Fibroblast of villous mesenchyme (primary cell): ENCODE results near the gene STEAP2. TPM values are rescaled to one million over a fixed set of nuclear protein-coding genes. Genes with fewer than 3 reads are reported as not detected.

Experiments used
- DNase-seq: peaks from one replicate; pipeline ENCODE4 v3.0.0-alpha.2; 2010; ENCODE audit warnings: low read depth
- H3K4me3 ChIP-seq: 2 replicates; pipeline ENCODE4 v1.5.1; 2011; ENCODE audit warnings: low read depth, mild to moderate bottlenecking, low read length
- CTCF ChIP-seq: IDR thresholded peaks from 2 replicates; pipeline ENCODE4 v1.5.1; 2012; ENCODE audit warnings: low read depth, mild to moderate bottlenecking, low read length; ENCODE audit not compliant: insufficient read depth
- total RNA-seq: library from RNA; depleted of rRNA; stranded (reverse); fragments of >200 nt; gene quantifications from 2 replicates; pipeline ENCODE4 v1.2.3, GENCODE V29; 2012

The STEAP2 gene
- total RNA-seq, 1 donor = 8.6 TPM

- no peak for TF ChIP-seq CTCF
- DNase-seq = no peak
- no peak overlapping the region for H3K4me3 ChIP-seq
These were observed 11.5 kb downstream of the STEAP2 start for GRCh38 chr7:90222811-90223725.

GRCh38 chr7:90224195-90224594 is 12.7 kb downstream of the STEAP2 start:
- TF ChIP-seq CTCF = no peak
- no peak for DNase-seq
- H3K4me3 ChIP-seq = no peak overlapping the region

GRCh38 chr7:90225181-90225580 is 13.6 kb downstream of the STEAP2 start:
- no peak overlapping the region for H3K4me3 ChIP-seq
- no peak for TF ChIP-seq CTCF
- DNase-seq = no peak

- TF ChIP-seq CTCF = no peak
These were observed 14.1 kb downstream of the STEAP2 start for GRCh38 chr7:90225601-90226000.

GRCh38 chr7:90227259-90227658 is 15.7 kb downstream of the STEAP2 start:
- no peak overlapping the region for H3K4me3 ChIP-seq
- no peak for DNase-seq
- TF ChIP-seq CTCF = no peak

More at GRCh38 chr7:90225601-90226000, 14.1 kb downstream of the STEAP2 start:
- no peak overlapping the region for H3K4me3 ChIP-seq
- no peak for DNase-seq

- H3K4me3 ChIP-seq = no peak overlapping the region
- no peak for DNase-seq
- TF ChIP-seq CTCF = no peak
These were observed 18.1 kb downstream of the STEAP2 start for GRCh38 chr7:90229682-90230081.

GRCh38 chr7:90230834-90231233 is 19.3 kb downstream of the STEAP2 start:
- DNase-seq = no peak
- no peak overlapping the region for H3K4me3 ChIP-seq
- TF ChIP-seq CTCF = no peak
